Right ventricle myocardium inferior (tissue), 1 donor: Measurements from ENCODE around the gene KDM6B. TPM values are rescaled to one million over a fixed set of nuclear protein-coding genes. Genes with fewer than 3 reads are reported as not detected.
A peak's percentile ranks its signal among the peaks of the same experiment; 100 is the strongest.

Experiments
- ATAC-seq: fragments of 200-7000 bp; cut with Tn5 transposase; one replicate; pipeline ENCODE4 v1.9.1; 2020; ENCODE audit warnings: mild to moderate bottlenecking, moderate library complexity
- DNase-seq: peaks from one replicate; pipeline ENCODE4 v3.0.0; 2021; ENCODE audit errors: missing footprints
- intact Hi-C: fragments of 100-400 bp; cut with DNase I; formaldehyde crosslinking; loops from one replicate; pipeline ENCODE4 v1.11.0; 2022
- total RNA-seq: library from RNA; stranded (reverse); fragmentation: NEBNext Ultra II Directional; extraction: Animal tissue kit (Norgen Biotek cat#: 25700); gene quantifications from one replicate; pipeline ENCODE4 v1.2.1, GENCODE V29; 2021
- donor health status: DM: no; HTN: yes; CAD: no; lungs with severe emphysema.

The KDM6B gene
- total RNA-seq, 1 donor from 2014 or later = 25.0 TPM

DNA sequence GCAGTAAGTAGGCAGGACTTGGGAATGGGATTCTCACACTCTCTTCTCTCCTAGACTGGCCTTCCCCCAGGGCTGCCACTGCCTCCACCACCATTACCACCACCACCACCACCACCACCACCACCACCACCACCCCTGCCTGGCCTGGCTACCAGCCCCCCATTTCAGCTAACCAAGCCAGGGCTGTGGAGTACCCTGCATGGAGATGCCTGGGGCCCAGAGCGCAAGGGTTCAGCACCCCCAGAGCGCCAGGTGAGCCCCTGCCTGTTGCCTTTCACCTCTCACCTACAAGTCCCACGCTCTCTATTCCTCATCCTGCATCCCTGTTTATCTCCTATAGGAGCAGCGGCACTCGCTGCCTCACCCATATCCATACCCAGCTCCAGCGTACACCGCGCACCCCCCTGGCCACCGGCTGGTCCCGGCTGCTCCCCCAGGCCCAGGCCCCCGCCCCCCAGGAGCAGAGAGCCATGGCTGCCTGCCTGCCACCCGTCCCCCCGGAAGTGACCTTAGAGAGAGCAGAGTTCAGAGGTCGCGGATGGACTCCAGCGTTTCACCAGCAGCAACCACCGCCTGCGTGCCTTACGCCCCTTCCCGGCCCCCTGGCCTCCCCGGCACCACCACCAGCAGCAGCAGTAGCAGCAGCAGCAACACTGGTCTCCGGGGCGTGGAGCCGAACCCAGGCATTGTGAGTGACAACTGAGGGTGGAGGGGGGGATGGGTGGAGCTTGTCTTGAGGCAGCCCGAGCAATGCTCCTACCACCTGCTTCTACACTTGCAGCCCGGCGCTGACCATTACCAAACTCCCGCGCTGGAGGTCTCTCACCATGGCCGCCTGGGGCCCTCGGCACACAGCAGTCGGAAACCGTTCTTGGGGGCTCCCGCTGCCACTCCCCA lies 13.0 kb downstream of the KDM6B start:
- intact Hi-C loops = loop anchor here (10.0 kb wide), 1 partner anchor 362 kb away; the partner anchor contains the start of genes POLR2A and SLC35G6
- DNase-seq (no peak), ATAC-seq (no peak)

DNA sequence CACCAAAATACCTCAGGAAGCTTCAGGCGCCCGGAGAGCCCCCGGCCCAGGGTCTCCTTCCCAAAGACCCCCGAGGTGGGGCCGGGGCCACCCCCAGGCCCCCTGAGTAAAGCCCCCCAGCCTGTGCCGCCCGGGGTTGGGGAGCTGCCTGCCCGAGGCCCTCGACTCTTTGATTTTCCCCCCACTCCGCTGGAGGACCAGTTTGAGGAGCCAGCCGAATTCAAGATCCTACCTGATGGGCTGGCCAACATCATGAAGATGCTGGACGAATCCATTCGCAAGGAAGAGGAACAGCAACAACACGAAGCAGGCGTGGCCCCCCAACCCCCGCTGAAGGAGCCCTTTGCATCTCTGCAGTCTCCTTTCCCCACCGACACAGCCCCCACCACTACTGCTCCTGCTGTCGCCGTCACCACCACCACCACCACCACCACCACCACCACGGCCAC lies 14.1 kb downstream of the KDM6B start:
- ATAC-seq (no peak), DNase-seq (no peak)

GRCh38 chr17:7848739-7849129 lies 14.7 kb downstream of the KDM6B start:
- DNase-seq = no peak
- intact Hi-C loops = loop anchor here (10.0 kb wide), 1 partner anchor 364 kb away; the partner anchor contains the start of genes POLR2A and SLC35G6
- ATAC-seq = no peak

More for the DNA sequence above, 14.1 kb downstream of the KDM6B start:
- intact Hi-C loops = loop anchor here (10.0 kb wide), 1 partner anchor 363 kb away; the partner anchor contains the start of genes POLR2A and SLC35G6

DNA sequence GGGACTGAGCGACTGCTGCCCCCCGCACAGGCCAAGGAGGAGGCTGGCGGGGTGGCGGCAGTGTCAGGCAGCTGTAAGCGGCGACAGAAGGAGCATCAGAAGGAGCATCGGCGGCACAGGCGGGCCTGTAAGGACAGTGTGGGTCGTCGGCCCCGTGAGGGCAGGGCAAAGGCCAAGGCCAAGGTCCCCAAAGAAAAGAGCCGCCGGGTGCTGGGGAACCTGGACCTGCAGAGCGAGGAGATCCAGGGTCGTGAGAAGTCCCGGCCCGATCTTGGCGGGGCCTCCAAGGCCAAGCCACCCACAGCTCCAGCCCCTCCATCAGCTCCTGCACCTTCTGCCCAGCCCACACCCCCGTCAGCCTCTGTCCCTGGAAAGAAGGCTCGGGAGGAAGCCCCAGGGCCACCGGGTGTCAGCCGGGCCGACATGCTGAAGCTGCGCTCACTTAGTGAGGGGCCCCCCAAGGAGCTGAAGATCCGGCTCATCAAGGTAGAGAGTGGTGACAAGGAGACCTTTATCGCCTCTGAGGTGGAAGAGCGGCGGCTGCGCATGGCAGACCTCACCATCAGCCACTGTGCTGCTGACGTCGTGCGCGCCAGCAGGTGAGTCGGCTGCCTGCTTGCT lies 15.2 kb downstream of the KDM6B start:
- ATAC-seq (no peak), DNase-seq (no peak)
- intact Hi-C loops = loop anchor here (10.0 kb wide), 1 partner anchor 364 kb away; the partner anchor contains the start of genes POLR2A and SLC35G6

DNA sequence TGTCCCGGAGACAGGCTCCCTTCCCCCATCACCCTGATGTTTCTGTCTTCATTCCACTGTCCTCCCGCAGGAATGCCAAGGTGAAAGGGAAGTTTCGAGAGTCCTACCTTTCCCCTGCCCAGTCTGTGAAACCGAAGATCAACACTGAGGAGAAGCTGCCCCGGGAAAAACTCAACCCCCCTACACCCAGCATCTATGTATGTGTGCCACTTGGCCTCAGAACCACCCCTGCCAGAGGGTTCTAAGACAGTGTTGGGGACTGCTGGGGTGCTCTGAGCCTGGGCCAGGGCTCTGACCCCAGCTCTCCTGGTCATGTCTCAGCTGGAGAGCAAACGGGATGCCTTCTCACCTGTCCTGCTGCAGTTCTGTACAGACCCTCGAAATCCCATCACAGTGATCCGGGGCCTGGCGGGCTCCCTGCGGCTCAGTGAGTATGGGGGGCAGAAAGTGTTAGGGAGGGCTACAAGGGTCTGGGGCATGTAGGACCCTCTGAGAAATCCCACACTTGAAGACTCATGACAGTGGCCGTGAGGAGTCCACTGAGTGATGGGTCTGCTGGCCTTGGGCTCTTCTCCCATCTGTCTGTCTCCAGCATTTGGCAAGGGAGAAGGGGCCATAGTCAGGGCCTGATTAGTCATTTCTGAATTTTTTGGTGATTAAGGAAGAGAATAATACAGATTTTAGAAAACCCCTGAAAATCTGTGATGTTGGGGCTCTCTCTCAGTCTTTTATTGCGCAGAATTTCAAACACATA lies 15.9 kb downstream of the KDM6B start:
- no peak for DNase-seq
- no peak for ATAC-seq
- intact Hi-C loops = loop anchor here (2.0 to 10.0 kb wide), 4 partner anchors 13 to 365 kb away; partner anchors contain the start of genes CD68, PER1, POLR2A and SLC35G6

- intact Hi-C loops = loop anchor here (1.0 to 10.0 kb wide), 4 partner anchors 14 to 304 kb away; partner anchors contain the start of genes CD68 and PER1
- ATAC-seq (no peak), DNase-seq (no peak)
Measured at GRCh38 chr17:7850701-7851437, 16.9 kb downstream of the KDM6B start.

DNA sequence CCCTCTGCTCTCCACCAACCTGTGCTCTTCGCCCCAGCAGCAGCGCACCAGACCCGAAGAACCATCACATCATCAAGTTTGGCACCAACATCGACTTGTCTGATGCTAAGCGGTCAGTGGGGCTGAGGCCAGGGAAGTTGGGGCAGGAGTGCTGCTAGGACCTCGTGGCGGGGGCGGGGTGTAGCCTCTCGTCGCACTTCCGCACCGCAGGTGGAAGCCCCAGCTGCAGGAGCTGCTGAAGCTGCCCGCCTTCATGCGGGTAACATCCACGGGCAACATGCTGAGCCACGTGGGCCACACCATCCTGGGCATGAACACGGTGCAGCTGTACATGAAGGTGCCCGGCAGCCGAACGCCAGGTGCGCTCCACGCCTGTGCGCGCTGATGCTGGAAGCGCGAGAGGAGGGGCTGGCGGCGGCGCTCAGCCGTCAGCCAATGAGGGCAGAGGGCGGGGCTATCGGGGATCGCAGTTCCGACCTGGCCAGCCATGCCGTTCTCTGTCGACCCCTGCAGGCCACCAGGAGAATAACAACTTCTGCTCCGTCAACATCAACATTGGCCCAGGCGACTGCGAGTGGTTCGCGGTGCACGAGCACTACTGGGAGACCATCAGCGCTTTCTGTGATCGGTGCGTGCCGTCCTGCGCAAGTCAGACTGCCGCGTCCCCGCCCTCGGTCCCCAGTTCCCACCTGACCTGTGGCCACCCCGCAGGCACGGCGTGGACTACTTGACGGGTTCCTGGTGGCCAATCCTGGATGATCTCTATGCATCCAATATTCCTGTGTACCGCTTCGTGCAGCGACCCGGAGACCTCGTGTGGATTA lies 17.6 kb downstream of the KDM6B start:
- intact Hi-C loops = loop anchor here (1.0 to 10.0 kb wide), 5 partner anchors 15 to 303 kb away; partner anchors contain the start of genes CD68 and PER1
- DNase-seq = peak; percentile 93
- ATAC-seq = peak; percentile 73

GRCh38 chr17:7852262-7852670 lies 18.2 kb downstream of the KDM6B start:
- intact Hi-C loops = loop anchor here (2.0 to 10.0 kb wide), 3 partner anchors 109 to 303 kb away; partner anchors contain the start of genes CD68 and PER1
- ATAC-seq = no peak
- no peak for DNase-seq

GRCh38 chr17:7852919-7853690 lies 19.1 kb downstream of the KDM6B start:
- no peak for DNase-seq
- intact Hi-C loops = loop anchor here (2.0 to 10.0 kb wide), 3 partner anchors 110 to 302 kb away; partner anchors contain the start of genes CD68 and PER1
- ATAC-seq = no peak

GRCh38 chr17:7853691-7854038 lies 19.6 kb downstream of the KDM6B start:
- ATAC-seq (no peak), DNase-seq (no peak)
- intact Hi-C loops = loop anchor here (2.0 to 10.0 kb wide), 3 partner anchors 111 to 301 kb away; partner anchors contain the start of genes CD68 and PER1

DNA sequence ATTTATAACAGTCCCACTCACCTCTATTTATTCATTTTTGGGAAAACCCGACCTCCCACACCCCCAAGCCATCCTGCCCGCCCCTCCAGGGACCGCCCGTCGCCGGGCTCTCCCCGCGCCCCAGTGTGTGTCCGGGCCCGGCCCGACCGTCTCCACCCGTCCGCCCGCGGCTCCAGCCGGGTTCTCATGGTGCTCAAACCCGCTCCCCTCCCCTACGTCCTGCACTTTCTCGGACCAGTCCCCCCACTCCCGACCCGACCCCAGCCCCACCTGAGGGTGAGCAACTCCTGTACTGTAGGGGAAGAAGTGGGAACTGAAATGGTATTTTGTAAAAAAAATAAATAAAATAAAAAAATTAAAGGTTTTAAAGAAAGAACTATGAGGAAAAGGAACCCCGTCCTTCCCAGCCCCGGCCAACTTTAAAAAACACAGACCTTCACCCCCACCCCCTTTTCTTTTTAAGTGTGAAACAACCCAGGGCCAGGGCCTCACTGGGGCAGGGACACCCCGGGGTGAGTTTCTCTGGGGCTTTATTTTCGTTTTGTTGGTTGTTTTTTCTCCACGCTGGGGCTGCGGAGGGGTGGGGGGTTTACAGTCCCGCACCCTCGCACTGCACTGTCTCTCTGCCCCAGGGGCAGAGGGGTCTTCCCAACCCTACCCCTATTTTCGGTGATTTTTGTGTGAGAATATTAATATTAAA lies 20.2 kb downstream of the KDM6B start:
- no peak for DNase-seq
- no peak for ATAC-seq
- intact Hi-C loops = loop anchor here (10.0 kb wide), 2 partner anchors 279 to 301 kb away; partner anchors contain the start of genes CD68 and PER1

GRCh38 chr17:7854851-7855659 lies 21.0 kb downstream of the KDM6B start, which contains the start of gene TMEM88:
Gene TMEM88 (plus strand): TSS chr17:7855066. CDS start chr17:7855075, 9 bp downstream.
- intact Hi-C loops = loop anchor here (5.0 to 10.0 kb wide), 4 partner anchors 77 to 613 kb away; partner anchors contain the start of genes CD68, CNTROB, GABARAP and PER1
- DNase-seq (no peak), ATAC-seq (no peak)

- DNase-seq = no peak
- ATAC-seq = no peak
- intact Hi-C loops = loop anchor here (2.0 to 10.0 kb wide), 5 partner anchors 13 to 613 kb away; partner anchors contain the start of genes CD68, CNTROB, GABARAP and PER1
Measured at GRCh38 chr17:7855660-7856010, 21.6 kb downstream of the KDM6B start.

DNA sequence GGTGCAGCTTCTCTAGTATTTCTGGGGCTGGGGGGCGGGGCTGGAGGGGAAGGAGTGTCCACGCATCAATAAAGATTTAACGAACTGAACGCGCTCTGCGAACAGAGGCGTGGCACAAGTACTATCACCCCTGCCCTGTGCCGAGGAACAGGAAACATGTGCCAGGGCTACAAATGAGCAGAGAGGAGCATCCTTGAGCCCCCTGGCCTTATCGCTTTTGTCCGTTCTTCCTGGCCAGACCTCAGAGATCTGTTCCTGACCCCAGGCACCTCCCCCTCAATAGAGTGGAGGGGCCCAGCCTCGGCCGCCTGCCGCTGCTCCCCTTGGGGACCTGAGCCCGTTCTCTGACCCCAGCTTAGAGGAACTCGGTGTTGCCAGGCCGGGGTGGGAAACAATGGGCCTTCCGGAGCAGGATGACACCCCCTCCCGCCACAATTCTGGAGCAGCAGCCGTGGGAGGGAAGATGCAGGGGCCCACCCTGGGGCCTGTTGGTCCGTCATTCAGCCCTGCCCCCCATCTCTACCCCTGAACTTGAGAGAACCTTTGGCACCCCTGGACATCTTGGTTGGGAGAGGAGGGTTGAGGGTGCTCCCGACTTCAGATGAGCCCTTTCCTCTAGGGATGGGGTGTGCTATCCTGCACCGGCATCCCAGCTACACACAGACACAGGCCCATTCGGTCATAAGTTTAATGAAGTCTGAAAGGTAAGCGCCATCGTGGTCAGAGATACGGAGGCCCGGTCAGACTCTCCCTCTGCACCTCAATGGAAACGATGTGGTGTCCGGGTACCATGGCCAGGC lies 22.2 kb downstream of the KDM6B start:
- no peak for ATAC-seq
- no peak for DNase-seq

More for the DNA sequence above, 22.2 kb downstream of the KDM6B start:
- intact Hi-C loops = loop anchor here (2.0 to 10.0 kb wide), 5 partner anchors 13 to 614 kb away; partner anchors contain the start of genes CD68, CNTROB, GABARAP and PER1
